ENCODE data around the gene ITGBL1. TPM values are rescaled to one million over a fixed set of nuclear protein-coding genes. Genes with fewer than 3 reads are reported as not detected.

The ITGBL1 gene
- total and polyA plus RNA-seq, 2 of the 13 experiments (the other 11 are each of a cell fraction or from before 2014, with no cell fraction given) = 0.02 TPM; not detected in 1

DNA sequence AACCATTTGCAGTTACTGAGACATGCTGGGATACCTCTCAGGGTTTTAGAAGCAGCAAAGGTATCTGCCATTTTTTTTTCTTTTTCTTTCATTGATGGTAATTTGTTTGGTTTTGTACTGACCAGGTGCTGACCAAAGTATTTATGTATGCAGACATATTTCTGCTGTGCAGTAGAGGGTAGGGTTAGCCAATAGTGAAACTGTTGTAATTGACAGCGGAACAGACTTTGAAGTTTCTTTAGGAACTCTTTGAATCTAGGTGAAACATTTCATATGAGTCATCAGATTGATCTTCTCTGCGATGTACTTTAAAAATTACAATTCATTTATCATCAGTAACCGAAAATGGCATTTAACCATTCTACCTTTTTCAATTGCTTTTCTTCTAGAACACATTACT, 63.0 kb downstream of the ITGBL1 start (continued):
- TF ChIP-seq POLR2G (IDR thresholded peaks at IDR 0.05; ENCODE audit: low read depth, low read length) (no peak), NR2F2 (IDR thresholded peaks at IDR 0.05; ENCODE audit: borderline replicate concordance, low read depth) (no peak), FOXC1 (CRISPR knock-in tag; IDR thresholded peaks at IDR 0.05; ENCODE audit: borderline replicate concordance) (no peak), RBM39 (IDR thresholded peaks at IDR 0.05; ENCODE audit: low read depth, low read length, poor library complexity, severe bottlenecking) (no peak)

DNA sequence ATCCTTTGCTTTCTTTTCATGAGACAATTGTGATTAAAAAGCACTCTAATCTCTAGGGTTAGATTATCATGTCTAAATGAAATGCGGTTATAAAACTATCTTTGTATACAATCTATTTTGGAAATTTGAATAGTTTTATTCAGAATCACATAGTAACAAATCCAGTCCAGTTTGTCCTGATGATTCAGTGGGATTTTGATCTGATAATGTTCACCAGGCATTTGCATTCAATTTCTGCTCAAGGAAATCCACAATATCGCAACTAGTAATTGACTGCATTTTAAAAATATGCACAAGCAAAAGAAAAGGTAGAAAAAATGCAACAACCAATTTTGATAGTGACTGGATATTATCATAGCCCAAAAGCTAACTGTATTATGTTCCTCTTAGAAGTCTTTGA, 63.8 kb downstream of the ITGBL1 start:
- Histone ChIP-seq H3K4me2 (ENCODE audit: low read depth, low read length) (no peak overlapping the region), H3K79me2 (ENCODE audit: insufficient read depth, low read length) (no peaks in the 10 kb centered on the region), H2AFZ (ENCODE audit: low read length) (no peak overlapping the region), H3K36me3 (replicated peaks in 1 of 2; ENCODE audit: control insufficient read depth in 1 of 2, insufficient read depth in 2 of 2, low read length in 2 of 2) (no peaks in the 10 kb centered on the region), H3K27me3 (ENCODE audit: control insufficient read depth in 1 of 2, insufficient read depth in 2 of 2, low read length in 2 of 2) (no peaks in the 10 kb centered on the region), H4K20me1 (ENCODE audit: insufficient read depth, low read length) (no peaks in the 10 kb centered on the region), H3K9ac (ENCODE audit: insufficient read depth, low read depth, low read length) (no peak overlapping the region), H3K27ac (ENCODE audit: extremely low read length, insufficient read depth, low read length) (no peak overlapping the region), H3K4me1 (ENCODE audit: insufficient read depth, low read length) (no peaks in the 10 kb centered on the region), H3K4me3 (replicated peaks in 1 of 3; ENCODE audit: insufficient read depth in 1 of 3, low read depth in 2 of 3, low read length in 3 of 3) (no peak overlapping the region), H3K9me3 (ENCODE audit: low read length) (no peaks in the 10 kb centered on the region)
- POLR2A ChIA-PET = no interaction called here
- TF ChIP-seq, protein P1, sequence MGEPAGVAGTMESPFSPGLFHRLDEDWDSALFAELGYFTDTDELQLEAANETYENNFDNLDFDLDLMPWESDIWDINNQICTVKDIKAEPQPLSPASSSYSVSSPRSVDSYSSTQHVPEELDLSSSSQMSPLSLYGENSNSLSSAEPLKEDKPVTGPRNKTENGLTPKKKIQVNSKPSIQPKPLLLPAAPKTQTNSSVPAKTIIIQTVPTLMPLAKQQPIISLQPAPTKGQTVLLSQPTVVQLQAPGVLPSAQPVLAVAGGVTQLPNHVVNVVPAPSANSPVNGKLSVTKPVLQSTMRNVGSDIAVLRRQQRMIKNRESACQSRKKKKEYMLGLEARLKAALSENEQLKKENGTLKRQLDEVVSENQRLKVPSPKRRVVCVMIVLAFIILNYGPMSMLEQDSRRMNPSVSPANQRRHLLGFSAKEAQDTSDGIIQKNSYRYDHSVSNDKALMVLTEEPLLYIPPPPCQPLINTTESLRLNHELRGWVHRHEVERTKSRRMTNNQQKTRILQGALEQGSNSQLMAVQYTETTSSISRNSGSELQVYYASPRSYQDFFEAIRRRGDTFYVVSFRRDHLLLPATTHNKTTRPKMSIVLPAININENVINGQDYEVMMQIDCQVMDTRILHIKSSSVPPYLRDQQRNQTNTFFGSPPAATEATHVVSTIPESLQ (CRISPR knock-in tag; conservative IDR thresholded peaks at IDR 0.05) = no peak
- no peak for FAIRE-seq
- in situ Hi-C loops (cut with HindIII; ENCODE audit: extremely low pct_ligation_motif_present, low pct_unique_long_range_greater_than_20kb) = no loop called here
- WGBS (ENCODE audit: low lambda C conversion rate) = 1% methylated on average over 2 of the region's 2 CpGs
- CTCF ChIA-PET (ENCODE audit: low intra/inter-chr PET ratio, low total read pairs) = no interaction called here
- DNase-seq (ENCODE audit: low spot score) = no peak
- no peak for ATAC-seq
- intact Hi-C loops (cut with micrococcal nuclease; ENCODE audit: unreplicated experiment) = no loop called here
- BruUV-seq (replicated peaks) = no TSS peak

DNA sequence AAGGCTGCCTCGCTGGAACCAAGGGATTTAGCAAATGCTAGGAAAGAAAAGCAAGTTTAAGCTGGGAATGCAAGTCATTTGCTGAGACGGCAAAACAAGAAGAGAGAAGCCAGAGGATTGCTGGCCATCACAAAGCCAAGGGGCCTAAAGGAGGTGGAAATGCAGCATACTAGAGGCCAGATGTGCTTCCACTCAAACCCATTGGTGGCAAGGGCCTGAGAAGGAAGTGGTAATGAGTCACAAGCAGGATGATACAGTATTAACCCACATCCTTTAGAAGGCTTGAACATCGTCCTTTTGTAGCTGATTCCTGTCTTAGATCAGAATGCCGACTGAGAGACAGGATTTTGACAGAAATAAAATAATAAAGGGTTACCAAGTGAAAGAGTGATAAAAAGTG, 68.2 kb downstream of the ITGBL1 start:
- H4K20me1 ChIP-seq (ENCODE audit: insufficient read depth, low read length) = no peaks in the 10 kb centered on the region
- WGBS (ENCODE audit: low lambda C conversion rate) = 4% methylated on average over 4 of the region's 4 CpGs
- POLR2A ChIA-PET = no interaction called here
- in situ Hi-C loops (cut with HindIII; ENCODE audit: extremely low pct_ligation_motif_present, low pct_unique_long_range_greater_than_20kb) (no loop called here), intact Hi-C loops (cut with micrococcal nuclease; ENCODE audit: unreplicated experiment) (no loop called here)
- H3K79me2 ChIP-seq (ENCODE audit: insufficient read depth, low read length) = no peaks in the 10 kb centered on the region
- H3K4me2 ChIP-seq (ENCODE audit: low read depth, low read length) = no peak overlapping the region
- no peak overlapping the region for H3K9ac ChIP-seq (ENCODE audit: insufficient read depth, low read depth, low read length)
- no TSS peak for BruUV-seq (replicated peaks)
- DNase-seq (ENCODE audit: low spot score) = no peak
- H3K9me3 ChIP-seq (ENCODE audit: low read length) = no peaks in the 10 kb centered on the region
- no peak overlapping the region for H3K4me3 ChIP-seq (replicated peaks in 1 of 3; ENCODE audit: insufficient read depth in 1 of 3, low read depth in 2 of 3, low read length in 3 of 3)
- H3K27ac ChIP-seq (ENCODE audit: extremely low read length, insufficient read depth, low read length) = no peak overlapping the region
- no peaks in the 10 kb centered on the region for H3K4me1 ChIP-seq (ENCODE audit: insufficient read depth, low read length)
- H2AFZ ChIP-seq (ENCODE audit: low read length) = no peak overlapping the region
- no peaks in the 10 kb centered on the region for H3K27me3 ChIP-seq (ENCODE audit: control insufficient read depth in 1 of 2, insufficient read depth in 2 of 2, low read length in 2 of 2)
- ATAC-seq = no peak
- CTCF ChIA-PET (ENCODE audit: low intra/inter-chr PET ratio, low total read pairs) = no interaction called here
- FAIRE-seq = no peak
- TF ChIP-seq MAFF (IDR thresholded peaks at IDR 0.05; ENCODE audit: low read depth, low read length) (0 out of 2 replicates have a peak, but pooled peaks have one; percentile 15), SP140L (CRISPR knock-in tag; IDR thresholded peaks at IDR 0.05; ENCODE audit: borderline replicate concordance) (no peak), MAFK (conservative IDR thresholded peaks at IDR 0.05 in 1 of 2, IDR thresholded peaks at IDR 0.05 in 1 of 2; ENCODE audit: low read length in 2 of 2) (peak; percentile 26 to 46; a peak in 2 of 4 replicates)
- no peaks in the 10 kb centered on the region for H3K36me3 ChIP-seq (replicated peaks in 1 of 2; ENCODE audit: control insufficient read depth in 1 of 2, insufficient read depth in 2 of 2, low read length in 2 of 2)

All from HepG2 (cell line).